ENCODE measurements around the gene CBX1. TPM values are rescaled to one million over a fixed set of nuclear protein-coding genes. Genes with fewer than 3 reads are reported as not detected.

Gene CBX1
- total and polyA plus RNA-seq, 2 of the 13 experiments (the other 11 are each of a cell fraction or from before 2014, with no cell fraction given): 17.8 to 108 TPM

DNA sequence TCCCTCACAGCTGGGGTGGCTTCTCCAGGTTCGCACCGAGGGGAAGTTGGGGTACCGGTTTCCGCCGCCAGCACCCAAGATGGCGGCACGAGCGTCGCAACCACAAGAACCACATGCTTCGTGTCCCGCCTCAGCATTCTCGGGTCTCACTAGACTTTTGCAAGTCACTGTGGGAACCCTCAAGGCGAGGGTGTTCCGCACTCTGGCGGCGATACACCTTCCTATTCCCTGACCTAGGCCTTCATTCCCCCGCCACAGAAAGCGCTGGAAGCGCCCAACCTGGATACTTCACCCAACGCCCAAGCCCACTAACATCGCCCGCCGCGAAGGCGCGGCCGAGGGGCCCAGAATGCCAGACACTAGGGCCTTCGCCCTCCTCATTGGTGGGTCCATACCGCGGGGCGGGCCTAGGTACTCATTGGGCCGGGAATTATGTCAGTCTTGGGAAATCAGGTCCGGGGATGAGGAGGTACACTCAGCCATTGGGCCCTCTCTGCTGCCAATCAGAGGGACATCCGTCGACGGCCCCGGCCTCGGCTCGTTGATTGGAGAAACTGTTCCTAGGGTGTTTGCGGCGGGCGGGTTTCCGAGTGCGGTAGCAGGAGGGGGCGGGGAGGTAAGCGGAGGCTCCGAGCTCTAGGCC is 53.4 kb downstream of the CBX1 start, which contains the start of gene NFE2L1 (continued):
- 0 out of 2 replicates have a peak, but pooled peaks have one; percentile 10 for TF ChIP-seq CC2D1A (CRISPR knock-in tag; IDR thresholded peaks at IDR 0.05)
- TF ChIP-seq ZKSCAN5 (CRISPR knock-in tag; IDR thresholded peaks at IDR 0.05): peak; percentile 65
- TF ChIP-seq YEATS2 (CRISPR knock-in tag; IDR thresholded peaks at IDR 0.05; ENCODE audit: borderline replicate concordance): peak; percentile 77
- TF ChIP-seq ZNF879 (CRISPR knock-in tag; IDR thresholded peaks at IDR 0.05): peak; percentile 88
- peak; percentile 91 for TF ChIP-seq RFXAP (CRISPR knock-in tag; IDR thresholded peaks at IDR 0.05; ENCODE audit: borderline replicate concordance)
- no peak for TF ChIP-seq KLF9 (CRISPR knock-in tag; IDR thresholded peaks at IDR 0.05; ENCODE audit: low read depth)
- peak; percentile 47; the same call in 1 of the 2 replicates for TF ChIP-seq ZNF44 (CRISPR knock-in tag; IDR thresholded peaks at IDR 0.05)
- TF ChIP-seq ZNF724P (CRISPR knock-in tag; IDR thresholded peaks at IDR 0.05; ENCODE audit: borderline replicate concordance): peak; percentile 89
- TF ChIP-seq SMAD3 (CRISPR knock-in tag; IDR thresholded peaks at IDR 0.05): 0 out of 2 replicates have a peak, but pooled peaks have one; percentile 25
- TF ChIP-seq, protein P1, sequence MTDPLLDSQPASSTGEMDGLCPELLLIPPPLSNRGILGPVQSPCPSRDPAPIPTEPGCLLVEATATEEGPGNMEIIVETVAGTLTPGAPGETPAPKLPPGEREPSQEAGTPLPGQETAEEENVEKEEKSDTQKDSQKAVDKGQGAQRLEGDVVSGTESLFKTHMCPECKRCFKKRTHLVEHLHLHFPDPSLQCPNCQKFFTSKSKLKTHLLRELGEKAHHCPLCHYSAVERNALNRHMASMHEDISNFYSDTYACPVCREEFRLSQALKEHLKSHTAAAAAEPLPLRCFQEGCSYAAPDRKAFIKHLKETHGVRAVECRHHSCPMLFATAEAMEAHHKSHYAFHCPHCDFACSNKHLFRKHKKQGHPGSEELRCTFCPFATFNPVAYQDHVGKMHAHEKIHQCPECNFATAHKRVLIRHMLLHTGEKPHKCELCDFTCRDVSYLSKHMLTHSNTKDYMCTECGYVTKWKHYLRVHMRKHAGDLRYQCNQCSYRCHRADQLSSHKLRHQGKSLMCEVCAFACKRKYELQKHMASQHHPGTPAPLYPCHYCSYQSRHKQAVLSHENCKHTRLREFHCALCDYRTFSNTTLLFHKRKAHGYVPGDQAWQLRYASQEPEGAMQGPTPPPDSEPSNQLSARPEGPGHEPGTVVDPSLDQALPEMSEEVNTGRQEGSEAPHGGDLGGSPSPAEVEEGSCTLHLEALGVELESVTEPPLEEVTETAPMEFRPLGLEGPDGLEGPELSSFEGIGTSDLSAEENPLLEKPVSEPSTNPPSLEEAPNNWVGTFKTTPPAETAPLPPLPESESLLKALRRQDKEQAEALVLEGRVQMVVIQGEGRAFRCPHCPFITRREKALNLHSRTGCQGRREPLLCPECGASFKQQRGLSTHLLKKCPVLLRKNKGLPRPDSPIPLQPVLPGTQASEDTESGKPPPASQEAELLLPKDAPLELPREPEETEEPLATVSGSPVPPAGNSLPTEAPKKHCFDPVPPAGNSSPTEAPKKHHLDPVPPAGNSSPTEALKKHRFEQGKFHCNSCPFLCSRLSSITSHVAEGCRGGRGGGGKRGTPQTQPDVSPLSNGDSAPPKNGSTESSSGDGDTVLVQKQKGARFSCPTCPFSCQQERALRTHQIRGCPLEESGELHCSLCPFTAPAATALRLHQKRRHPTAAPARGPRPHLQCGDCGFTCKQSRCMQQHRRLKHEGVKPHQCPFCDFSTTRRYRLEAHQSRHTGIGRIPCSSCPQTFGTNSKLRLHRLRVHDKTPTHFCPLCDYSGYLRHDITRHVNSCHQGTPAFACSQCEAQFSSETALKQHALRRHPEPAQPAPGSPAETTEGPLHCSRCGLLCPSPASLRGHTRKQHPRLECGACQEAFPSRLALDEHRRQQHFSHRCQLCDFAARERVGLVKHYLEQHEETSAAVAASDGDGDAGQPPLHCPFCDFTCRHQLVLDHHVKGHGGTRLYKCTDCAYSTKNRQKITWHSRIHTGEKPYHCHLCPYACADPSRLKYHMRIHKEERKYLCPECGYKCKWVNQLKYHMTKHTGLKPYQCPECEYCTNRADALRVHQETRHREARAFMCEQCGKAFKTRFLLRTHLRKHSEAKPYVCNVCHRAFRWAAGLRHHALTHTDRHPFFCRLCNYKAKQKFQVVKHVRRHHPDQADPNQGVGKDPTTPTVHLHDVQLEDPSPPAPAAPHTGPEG (CRISPR knock-in tag; IDR thresholded peaks at IDR 0.05): peak; percentile 67; the same call in 1 of the 2 replicates
- TF ChIP-seq, protein P2, sequence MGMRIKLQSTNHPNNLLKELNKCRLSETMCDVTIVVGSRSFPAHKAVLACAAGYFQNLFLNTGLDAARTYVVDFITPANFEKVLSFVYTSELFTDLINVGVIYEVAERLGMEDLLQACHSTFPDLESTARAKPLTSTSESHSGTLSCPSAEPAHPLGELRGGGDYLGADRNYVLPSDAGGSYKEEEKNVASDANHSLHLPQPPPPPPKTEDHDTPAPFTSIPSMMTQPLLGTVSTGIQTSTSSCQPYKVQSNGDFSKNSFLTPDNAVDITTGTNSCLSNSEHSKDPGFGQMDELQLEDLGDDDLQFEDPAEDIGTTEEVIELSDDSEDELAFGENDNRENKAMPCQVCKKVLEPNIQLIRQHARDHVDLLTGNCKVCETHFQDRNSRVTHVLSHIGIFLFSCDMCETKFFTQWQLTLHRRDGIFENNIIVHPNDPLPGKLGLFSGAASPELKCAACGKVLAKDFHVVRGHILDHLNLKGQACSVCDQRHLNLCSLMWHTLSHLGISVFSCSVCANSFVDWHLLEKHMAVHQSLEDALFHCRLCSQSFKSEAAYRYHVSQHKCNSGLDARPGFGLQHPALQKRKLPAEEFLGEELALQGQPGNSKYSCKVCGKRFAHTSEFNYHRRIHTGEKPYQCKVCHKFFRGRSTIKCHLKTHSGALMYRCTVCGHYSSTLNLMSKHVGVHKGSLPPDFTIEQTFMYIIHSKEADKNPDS (CRISPR knock-in tag; IDR thresholded peaks at IDR 0.05): 0 out of 2 replicates have a peak, but pooled peaks have one; percentile 59
- TF ChIP-seq CHD4 (IDR thresholded peaks at IDR 0.05; ENCODE audit: borderline replicate concordance, low read length): no peak
- no peak for TF ChIP-seq ZNF138 (CRISPR knock-in tag; IDR thresholded peaks at IDR 0.05; ENCODE audit: low read depth)
- TF ChIP-seq SMYD3 (CRISPR knock-in tag; IDR thresholded peaks at IDR 0.05): 0 out of 2 replicates have a peak, but pooled peaks have one; percentile 41
- peak; percentile 48; the same call in 1 of the 2 replicates for TF ChIP-seq ELF3 (CRISPR knock-in tag; IDR thresholded peaks at IDR 0.05)
- TF ChIP-seq BRD4 (CRISPR knock-in tag; IDR thresholded peaks at IDR 0.05): peak; percentile 71
- TF ChIP-seq POLR2A (IDR thresholded peaks at IDR 0.05; ENCODE audit: insufficient read depth in 1 of 2, low read depth in 2 of 2, low read length in 2 of 2): peak in 1 of 2 experiments; percentile 78; a peak in 2 of 4 replicates
- TF ChIP-seq NONO (IDR thresholded peaks at IDR 0.05): no peak
- TF ChIP-seq NONO (CRISPR knock-in tag; conservative IDR thresholded peaks at IDR 0.05): peak; percentile 53; the same call in 1 of the 2 replicates
- TF ChIP-seq ZNF556 (CRISPR knock-in tag; IDR thresholded peaks at IDR 0.05; ENCODE audit: borderline replicate concordance): peak; percentile 67
- no peak for TF ChIP-seq NR2F2 (IDR thresholded peaks at IDR 0.05; ENCODE audit: borderline replicate concordance, low read depth)
- TF ChIP-seq SNAI1 (CRISPR knock-in tag; IDR thresholded peaks at IDR 0.05; ENCODE audit: borderline replicate concordance): peak; percentile 89; the same call in 1 of the 2 replicates
- TF ChIP-seq STAG1 (CRISPR knock-in tag; IDR thresholded peaks at IDR 0.05): no peak
- 0 out of 2 replicates have a peak, but pooled peaks have one; percentile 53 for TF ChIP-seq ZNF841 (CRISPR knock-in tag; IDR thresholded peaks at IDR 0.05; ENCODE audit: borderline replicate concordance)
- TF ChIP-seq NFE2L1 (CRISPR knock-in tag; IDR thresholded peaks at IDR 0.05; ENCODE audit: borderline replicate concordance): peak; percentile 85; the same call in 1 of the 2 replicates
